CD1c-positive myeloid dendritic cell (primary cell): Measurements from ENCODE around the gene HIPK1.
"Not testable (repeated sequence)": the region's sequence is repeated elsewhere in the genome, so short reads cannot be mapped to it uniquely, and the experiment has no call there.

Experiments
- DNase-seq: peaks from one replicate; pipeline ENCODE4 v3.0.0-alpha.2; 2016; ENCODE audit errors: extremely low spot score

The HIPK1 gene

GRCh38 chr1:113982949-113983348 is 53.8 kb downstream of the HIPK1 start:
- DNase-seq: no peak

GRCh38 chr1:113983391-113983790 is 54.3 kb downstream of the HIPK1 start:
- no peak for DNase-seq

- DNase-seq: no peak
These were observed 54.7 kb downstream of the HIPK1 start for GRCh38 chr1:113983826-113984225.

DNA sequence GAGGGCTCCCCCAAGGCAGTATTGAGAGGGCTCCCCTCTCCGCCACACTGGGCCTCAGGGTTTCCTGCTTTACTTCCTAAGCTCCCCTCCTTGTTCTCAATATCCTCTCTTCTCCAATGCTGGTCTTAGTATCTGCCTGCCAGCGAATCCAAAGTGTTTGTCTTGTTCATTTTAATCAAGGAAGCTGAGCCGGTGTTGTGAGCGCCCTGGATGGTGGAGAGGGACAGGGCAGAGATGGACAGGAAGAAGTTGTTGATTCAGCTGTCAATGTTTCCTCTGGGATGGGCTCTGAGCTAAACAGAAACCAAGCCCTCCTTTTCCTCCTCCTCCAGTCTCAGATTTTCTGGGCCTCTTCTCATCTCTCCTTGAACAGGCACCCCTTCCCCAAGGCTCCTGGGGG is 55.6 kb downstream of the HIPK1 start:
- DNase-seq: no peak

DNA sequence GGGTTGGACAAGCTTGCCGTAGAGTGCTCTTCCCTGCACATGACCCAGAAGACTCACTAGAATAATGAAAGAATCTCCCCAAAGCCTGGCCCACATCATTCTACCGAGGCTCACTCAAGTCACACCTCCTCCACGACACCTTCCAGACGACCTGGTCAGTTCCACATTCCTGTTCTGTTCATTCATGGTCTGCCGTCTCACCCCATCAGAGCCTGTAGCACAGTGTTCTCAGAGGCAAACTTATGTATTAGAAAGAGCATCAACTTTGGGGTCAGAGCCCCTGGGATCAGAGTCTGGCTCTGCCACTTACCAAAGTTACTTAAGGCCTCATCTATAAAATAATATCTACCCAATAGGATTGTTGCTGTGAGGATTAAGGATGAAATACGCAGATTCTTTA is 57.7 kb downstream of the HIPK1 start:
- no peak for DNase-seq

DNA sequence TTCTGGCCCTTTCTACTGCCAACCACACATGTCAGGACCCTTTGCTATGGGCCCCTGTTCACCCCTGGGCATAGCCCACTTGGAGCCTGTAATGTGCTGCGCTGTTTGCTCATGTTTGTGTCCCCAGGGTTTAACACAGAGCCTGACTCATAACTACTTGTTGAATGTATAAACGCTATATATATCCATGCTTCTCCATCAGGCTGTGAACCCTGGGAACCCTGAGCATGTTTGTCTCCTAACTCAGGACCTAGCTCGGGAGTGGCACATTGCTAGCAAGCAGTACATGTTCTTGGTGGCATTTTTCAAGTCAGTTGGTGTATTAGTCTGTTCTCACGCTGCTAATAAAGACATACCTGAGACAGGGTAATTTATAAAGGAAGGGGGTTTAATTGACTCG is 58.1 kb downstream of the HIPK1 start:
- DNase-seq: no peak

GRCh38 chr1:113990530-113990929 is 61.4 kb downstream of the HIPK1 start:
- no peak for DNase-seq

- DNase-seq: no peak
These were observed 61.8 kb downstream of the HIPK1 start for GRCh38 chr1:113990961-113991360.

DNA sequence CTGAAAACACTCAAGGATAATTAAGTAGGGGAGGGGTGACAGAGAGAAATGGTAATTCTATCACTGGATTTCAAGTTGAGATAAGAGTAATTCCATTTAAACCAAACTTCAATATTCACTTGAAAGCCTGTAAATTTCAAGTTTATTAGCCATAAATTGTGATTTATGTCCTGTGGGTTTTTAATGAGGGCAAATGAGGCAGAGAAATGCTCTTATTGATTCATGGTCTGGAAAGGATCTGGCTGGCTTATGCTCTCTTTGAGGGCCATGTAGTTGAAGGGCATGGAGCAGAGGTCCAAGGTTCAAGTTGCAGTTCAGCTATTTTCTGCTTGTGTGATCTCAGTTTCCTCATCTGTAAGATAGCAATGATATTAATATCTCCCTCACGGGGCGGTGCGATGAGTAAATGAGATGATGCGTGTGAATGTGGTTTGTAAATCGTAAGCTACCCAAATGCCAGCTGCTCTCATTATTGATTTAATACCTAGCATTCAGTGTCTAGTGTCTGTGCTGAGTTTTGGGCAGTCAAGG is 62.4 kb downstream of the HIPK1 start:
- no peak for DNase-seq

DNA sequence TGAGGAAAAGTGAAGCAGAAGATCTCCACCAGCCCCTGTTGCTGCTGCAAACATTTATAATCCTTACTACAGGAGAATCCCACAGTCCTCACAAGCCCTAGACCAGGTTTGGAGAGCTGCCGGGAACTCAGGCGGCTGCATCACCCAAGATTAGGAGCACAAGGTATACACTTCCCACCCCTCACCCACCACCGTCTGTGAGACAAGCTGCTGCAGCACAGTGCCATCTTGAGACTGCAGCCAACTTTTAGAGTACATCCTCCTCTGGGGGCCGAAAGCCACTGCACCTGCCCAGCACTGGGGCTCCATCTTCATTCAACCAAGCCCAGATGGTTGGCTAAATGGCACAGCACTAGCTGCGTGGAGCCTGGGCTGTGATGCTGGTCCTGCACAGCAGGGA is 63.9 kb downstream of the HIPK1 start:
- no peak for DNase-seq

- no peak for DNase-seq
These were observed 64.6 kb downstream of the HIPK1 start for GRCh38 chr1:113993766-113994165.

DNA sequence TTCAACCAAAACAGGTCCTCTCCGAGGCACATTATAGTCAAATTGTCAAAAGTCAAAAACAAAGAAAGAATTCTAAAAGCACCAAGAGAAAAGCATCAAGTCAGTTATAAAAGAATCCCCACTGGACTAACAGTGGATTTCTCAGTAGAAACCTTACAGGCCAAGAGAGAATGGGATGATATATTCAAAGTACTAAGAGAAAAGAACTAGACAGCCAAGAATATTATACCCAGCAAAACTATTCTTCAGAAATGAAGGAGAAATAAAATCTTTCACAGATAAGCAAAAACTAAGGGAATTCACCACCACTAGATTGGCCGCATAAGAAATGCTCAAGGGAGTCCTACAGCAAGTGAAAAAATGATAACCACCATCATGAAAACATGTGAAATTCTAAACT is 66.3 kb downstream of the HIPK1 start:
- DNase-seq: no peak

DNA sequence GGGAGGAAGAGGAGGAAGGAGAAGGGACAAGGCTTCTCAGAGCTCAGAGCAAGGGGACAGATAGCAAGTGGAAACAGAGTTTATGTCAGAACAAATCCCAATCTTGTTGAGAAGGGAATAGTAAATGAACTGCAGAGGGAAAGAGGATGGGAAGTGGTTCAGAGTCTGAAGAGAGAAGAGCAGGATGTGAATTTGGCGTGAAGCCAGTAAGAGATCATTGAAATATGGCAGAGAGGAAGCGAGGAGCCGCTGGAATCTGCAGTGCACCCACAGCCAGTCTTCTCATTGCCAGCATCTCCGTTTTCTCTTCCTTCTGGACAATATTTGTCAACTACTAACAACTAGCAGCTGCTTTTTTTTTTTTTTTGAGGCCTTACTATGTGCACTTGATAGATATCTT is 69.2 kb downstream of the HIPK1 start:
- DNase-seq: peak; percentile 45

GRCh38 chr1:113999233-113999632 is 70.1 kb downstream of the HIPK1 start:
- no peak for DNase-seq

DNA sequence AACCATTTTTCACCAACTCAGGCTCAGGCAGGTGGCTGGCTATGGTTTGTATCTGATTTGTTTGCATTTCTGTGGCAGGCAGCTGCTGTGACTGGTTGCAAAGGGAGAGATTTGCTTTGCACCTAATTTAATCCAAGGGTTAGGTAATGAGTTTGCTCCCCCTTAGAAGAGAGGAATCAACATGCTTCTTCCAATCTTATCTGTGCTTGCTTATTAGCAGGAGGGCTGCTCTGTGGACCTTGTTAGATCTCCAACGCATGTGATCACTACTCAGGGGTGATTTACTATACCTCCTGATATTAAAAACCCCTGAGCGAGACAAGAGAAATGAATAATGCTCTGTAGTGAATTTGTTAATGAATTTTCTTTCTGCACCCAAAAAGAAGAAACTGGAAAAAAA is 70.7 kb downstream of the HIPK1 start:
- no peak for DNase-seq

- DNase-seq: no peak
These were observed 71.3 kb downstream of the HIPK1 start for GRCh38 chr1:114000406-114000805.

GRCh38 chr1:114002492-114003239 is 73.5 kb downstream of the HIPK1 start:
- DNase-seq: no peak

- DNase-seq: no peak
These were observed 74.3 kb downstream of the HIPK1 start for GRCh38 chr1:114003431-114003830.

DNA sequence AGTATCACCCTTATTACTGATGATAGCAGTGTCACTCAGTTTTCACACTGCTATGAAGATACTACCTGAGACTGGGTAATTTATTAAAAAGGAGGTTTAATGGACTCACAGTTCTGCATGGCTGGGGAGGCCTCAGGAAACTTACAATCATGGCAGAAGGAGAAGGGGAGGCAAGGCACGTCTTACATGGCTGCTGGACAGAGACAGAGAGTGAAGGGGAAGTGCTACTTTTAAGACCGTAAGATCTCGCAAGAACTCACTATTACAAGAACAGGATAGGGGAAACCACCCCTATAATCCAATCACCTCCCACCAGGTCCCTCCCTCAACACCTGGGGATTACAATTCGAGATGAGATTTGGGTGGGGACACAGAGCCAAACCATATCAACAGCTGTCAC is 77.7 kb downstream of the HIPK1 start:
- not testable (repeated sequence) for DNase-seq

GRCh38 chr1:114008480-114008941 is 79.4 kb downstream of the HIPK1 start:
- DNase-seq: no peak

- DNase-seq: no peak
These were observed 79.9 kb downstream of the HIPK1 start for GRCh38 chr1:114008993-114009392.

DNA sequence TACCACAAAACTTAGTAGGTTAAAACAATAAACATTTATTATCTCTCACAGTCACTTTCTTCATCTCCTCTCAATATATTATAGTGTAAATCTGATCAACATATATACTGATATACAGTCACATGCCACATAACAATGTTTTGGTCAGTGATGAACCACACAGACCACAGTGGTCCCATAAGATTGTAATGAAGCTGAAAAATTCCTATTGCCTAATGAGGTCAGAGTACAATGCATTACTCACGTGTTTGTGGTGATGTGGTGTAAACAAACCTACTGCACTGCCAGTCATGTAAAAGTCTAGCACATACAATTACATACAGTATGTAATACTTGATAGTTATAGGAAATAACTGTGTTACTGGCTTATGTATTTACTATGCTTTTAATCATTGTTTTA is 80.3 kb downstream of the HIPK1 start:
- no peak for DNase-seq

DNA sequence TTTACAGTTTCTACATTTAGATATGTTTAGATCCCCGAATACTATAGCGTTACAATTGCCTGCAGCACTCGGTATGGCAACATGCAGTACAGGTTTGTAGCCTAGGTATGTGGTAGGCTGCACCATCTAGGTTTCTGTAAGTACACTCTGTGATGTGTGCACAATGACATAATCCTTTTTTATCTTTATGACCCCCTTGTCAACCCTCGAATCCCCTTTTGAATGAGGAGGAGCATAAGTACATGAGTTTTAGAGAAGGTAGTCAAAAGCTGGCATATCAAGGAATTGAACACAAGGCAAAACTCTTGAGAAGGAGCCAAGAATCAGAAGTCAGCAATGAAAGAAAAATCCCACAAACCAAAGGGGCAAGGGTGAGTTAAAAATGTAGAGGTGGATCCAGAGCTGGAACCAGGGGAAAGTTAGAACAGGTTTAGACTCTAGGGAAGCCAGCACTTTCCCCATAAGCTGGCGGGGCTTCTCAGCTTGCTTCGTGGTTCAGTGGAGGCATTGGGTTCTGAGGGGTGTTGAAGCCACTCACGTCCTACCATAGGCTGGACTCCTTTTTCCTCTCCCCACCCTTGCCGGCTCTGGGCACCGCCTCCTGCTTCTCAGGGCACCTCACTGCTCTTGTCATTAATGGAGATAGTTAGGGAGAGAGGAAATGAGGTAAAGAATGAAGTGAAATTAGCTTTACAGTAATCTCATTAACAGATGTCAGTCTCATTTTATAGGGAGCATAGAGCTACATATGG is 81.5 kb downstream of the HIPK1 start:
- DNase-seq: no peak
